Prostate gland (tissue), 2 donors: ENCODE measurements around the gene ITGA3. TPM values are rescaled to one million over a fixed set of nuclear protein-coding genes. Genes with fewer than 3 reads are reported as not detected.

ENCODE experiments used
- DNase-seq: peaks from one replicate; pipeline ENCODE4 v3.0.0-alpha.2; 2019; ENCODE audit warnings: low spot score
- H3K27ac ChIP-seq, 2 donors: fragments of 200-600 bp; sonication (generic); 2 replicates each; pipeline ENCODE4 v1.5.1; 2017 to 2019
- H3K27me3 ChIP-seq: fragments of 200-600 bp; sonication (generic); replicated peaks from 2 replicates; pipeline ENCODE4 v1.5.1; 2019; ENCODE audit not compliant: insufficient read depth
- H3K36me3 ChIP-seq, 2 donors: fragments of 200-600 bp; sonication (generic); 1 replicate in 1 of 2; 2 replicates in 1 of 2; pipeline versions ENCODE4 v1.5.1 to v1.8.1; 2017 to 2019
- H3K4me1 ChIP-seq: fragments of 200-600 bp; sonication (generic); replicated peaks from 2 replicates; pipeline ENCODE4 v1.5.1; 2019
- H3K4me3 ChIP-seq, 2 donors: fragments of 200-600 bp; sonication (generic); 2 replicates each; pipeline ENCODE4 v1.5.1; 2017 to 2019
- H3K9me3 ChIP-seq: fragments of 200-600 bp; sonication (generic); 2 replicates; pipeline ENCODE4 v1.5.1; 2017
- CTCF ChIP-seq, 4 experiments: fragments of 200-600 bp in 2 of 4; fragments of 450-650 bp in 2 of 4; sonication (generic) in 2 of 4; IDR thresholded peaks; 1 replicate in 3 of 4; 2 replicates in 1 of 4; pipeline ENCODE4 v1.5.1; 2016 to 2019; ENCODE audit warnings: antibody characterized with exemption in 4 of 4, mild to moderate bottlenecking in 2 of 4, moderate library complexity in 2 of 4
- POLR2A ChIP-seq: fragments of 450-650 bp; IDR thresholded peaks from one replicate; pipeline ENCODE4 v1.6.1; 2016; ENCODE audit warnings: antibody characterized with exemption, mild to moderate bottlenecking
- POLR2AphosphoS5 ChIP-seq: sonication (generic); formaldehyde crosslinking; IDR thresholded peaks from one replicate; pipeline ENCODE4 v1.6.1; 2017; ENCODE audit warnings: antibody characterized with exemption
- WGBS: methylation state at CpG from one replicate; pipeline ENCODE4 v1.1.5; 2018; 5-methylcytosine and 5-hydroxymethylcytosine counted together
- intact Hi-C: fragments of 100-400 bp; cut with DNase I; formaldehyde crosslinking; loops from one replicate; pipeline ENCODE4 v1.14.2; 2022
- total RNA-seq, 2 donors: library from RNA; depleted of rRNA; stranded (reverse); fragments of >200 nt; gene quantifications; one replicate each; pipeline ENCODE4 v1.1.0, GENCODE V29; 2016

Gene ITGA3
- total RNA-seq, 2 donors from 2014 or later = 67.0 to 71.3 TPM

- H3K36me3 ChIP-seq = no peaks in the 10 kb centered on the region
- no peak overlapping the region for H3K27ac ChIP-seq
- 85% methylated on average over 9 of the region's 9 CpGs for WGBS
These were observed 52.6 kb downstream of the ITGA3 start for GRCh38 chr17:50108556-50108955.

GRCh38 chr17:50109207-50109606 lies 53.3 kb downstream of the ITGA3 start:
- 87% methylated on average over 7 of the region's 7 CpGs for WGBS
- intact Hi-C loops = no loop called here
- H3K36me3 ChIP-seq = no peaks in the 10 kb centered on the region

More at GRCh38 chr17:50108556-50108955, 52.6 kb downstream of the ITGA3 start:
- no peak for TF ChIP-seq POLR2A
- TF ChIP-seq POLR2AphosphoS5 = no peak
- TF ChIP-seq CTCF (IDR thresholded peaks at IDR 0.05) = no peak
- H3K4me1 ChIP-seq = no peaks in the 10 kb centered on the region
- H3K27me3 ChIP-seq = no peaks in the 10 kb centered on the region
- intact Hi-C loops = no loop called here
- no peak for DNase-seq
- H3K9me3 ChIP-seq = no peaks in the 10 kb centered on the region
- no peak overlapping the region for H3K4me3 ChIP-seq

DNA sequence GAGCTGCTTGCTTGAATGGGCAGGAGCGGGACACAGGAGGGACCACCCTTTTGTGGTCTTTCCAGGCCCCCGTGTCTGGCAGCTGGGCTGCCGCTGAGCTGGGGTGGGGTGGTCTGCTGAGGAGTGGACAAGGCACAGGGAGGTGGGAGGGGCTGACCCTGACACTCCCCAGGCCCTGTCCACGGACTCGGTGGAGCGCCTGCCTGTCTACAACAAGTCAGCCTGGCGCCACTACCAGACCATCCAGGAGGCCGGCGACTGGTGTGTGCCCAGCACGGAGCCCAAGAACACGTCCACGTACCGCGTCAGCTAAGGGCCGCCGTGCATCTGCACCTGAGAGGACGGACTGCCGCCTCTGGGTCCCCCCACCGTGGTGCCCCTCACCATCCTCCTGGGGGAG lies 53.9 kb downstream of the ITGA3 start:
- no peak overlapping the region for H3K27ac ChIP-seq
- 84% methylated on average over 19 of the region's 19 CpGs for WGBS
- no peaks in the 10 kb centered on the region for H3K36me3 ChIP-seq
- no peaks in the 10 kb centered on the region for H3K4me1 ChIP-seq
- DNase-seq = no peak
- H3K4me3 ChIP-seq = no peak overlapping the region
- intact Hi-C loops = no loop called here
- no peaks in the 10 kb centered on the region for H3K27me3 ChIP-seq
- TF ChIP-seq POLR2A = no peak
- TF ChIP-seq POLR2AphosphoS5 = no peak
- TF ChIP-seq CTCF (IDR thresholded peaks at IDR 0.05) = no peak
- no peaks in the 10 kb centered on the region for H3K9me3 ChIP-seq

More at GRCh38 chr17:50109207-50109606, 53.3 kb downstream of the ITGA3 start:
- H3K27me3 ChIP-seq = no peaks in the 10 kb centered on the region
- DNase-seq = no peak
- H3K4me3 ChIP-seq = no peak overlapping the region
- TF ChIP-seq CTCF (IDR thresholded peaks at IDR 0.05) = no peak
- TF ChIP-seq POLR2A = no peak
- no peak for TF ChIP-seq POLR2AphosphoS5
- H3K9me3 ChIP-seq = no peaks in the 10 kb centered on the region
- H3K27ac ChIP-seq = no peak overlapping the region
- H3K4me1 ChIP-seq = no peaks in the 10 kb centered on the region

DNA sequence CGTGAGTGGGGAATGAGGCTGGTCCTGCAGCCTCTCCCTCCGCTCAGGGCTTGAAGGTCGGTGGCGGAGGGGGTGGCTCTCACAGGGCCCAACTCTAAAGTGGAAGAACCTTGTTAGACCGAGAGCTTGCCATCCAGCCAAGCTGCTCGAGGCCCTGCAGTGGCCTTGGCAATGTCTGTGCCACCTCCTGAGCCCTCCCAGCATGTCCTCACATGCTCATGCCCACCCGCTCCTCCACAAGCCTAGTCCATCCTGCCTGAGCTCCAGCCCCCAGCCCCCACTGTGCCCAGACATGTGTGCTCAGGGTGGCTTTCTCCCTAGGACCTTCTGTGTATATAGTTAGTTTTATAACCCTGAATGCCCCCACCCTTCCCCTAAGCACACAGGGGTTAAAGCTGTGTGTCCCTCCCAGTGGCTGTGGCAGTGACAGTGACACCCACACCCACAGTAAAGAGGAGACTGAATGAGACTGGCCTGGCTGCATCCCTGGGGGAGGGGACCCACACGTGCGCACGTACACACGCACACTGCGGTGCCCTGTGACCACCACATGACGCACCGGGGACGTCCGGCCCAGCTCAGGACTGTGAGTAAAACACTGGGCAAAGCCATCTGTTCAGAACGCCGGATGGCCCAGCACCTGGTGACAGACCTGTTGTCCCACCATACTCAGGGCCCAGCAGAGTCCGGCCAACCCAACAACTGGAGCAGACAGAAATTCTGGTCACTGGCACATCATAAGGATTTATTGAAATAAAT lies 54.9 kb downstream of the ITGA3 start:
- Histone ChIP-seq H3K27me3 (no peaks in the 10 kb centered on the region), H3K4me3 (no peak overlapping the region), H3K27ac (peak overlapping the region; percentile 48 to 77), H3K4me1 (no peaks in the 10 kb centered on the region), H3K36me3 (no peaks in the 10 kb centered on the region), H3K9me3 (no peaks in the 10 kb centered on the region)
- no peak for TF ChIP-seq POLR2AphosphoS5
- no peak for TF ChIP-seq POLR2A
- TF ChIP-seq CTCF (IDR thresholded peaks at IDR 0.05) = no peak
- DNase-seq = no peak
- WGBS = 70% methylated on average over 19 of the region's 19 CpGs
- intact Hi-C loops = no loop called here
